Measurements from ENCODE around the gene RPL15. TPM values are rescaled to one million over a fixed set of nuclear protein-coding genes. Genes with fewer than 3 reads are reported as not detected.

RPL15 gene
- 2,757 and 2,775 TPM in 2 replicates for total RNA-seq (2014; rRNA removed; shearing (Covaris generic))

GRCh38 chr3:23916886-23917678 lies at the start of gene RPL15, which contains the start of gene NKIRAS1:
Gene RPL15, plus strand, starts transcription at chr3:23917132. Its CDS starts 728 bp downstream, at chr3:23917860.
Gene NKIRAS1, minus strand, starts transcription at chr3:23916990. Its CDS starts 6,086 bp downstream, at chr3:23910904.

GRCh38 chr3:23944861-23945662 lies 28.1 kb downstream of the RPL15 start, which contains the start of gene NR1D2:
Gene NR1D2, plus strand, starts transcription at chr3:23945286. Its CDS starts 293 bp downstream, at chr3:23945579.

Other genes with a start within 250 kb of the RPL15 start
- 74.9 and 77.0 TPM in 2 replicates for gene UBE2E1, start 111.2 kb upstream of the RPL15 start, total RNA-seq (2014; rRNA removed; shearing (Covaris generic))
- gene NKIRAS1, start 142 bp upstream of the RPL15 start, total RNA-seq (2014; rRNA removed; shearing (Covaris generic)), result 14.5 and 17.7 TPM in 2 replicates
- 36.7 and 46.0 TPM in 2 replicates for gene NR1D2, start 28.2 kb downstream of the RPL15 start, total RNA-seq (2014; rRNA removed; shearing (Covaris generic))

Measured in A375 (cell line).